GM18519 (cell line): Measurements from ENCODE around the gene SLC43A1.

Experiments used
- ATAC-seq: cut with Tn5 transposase; IDR thresholded peaks from one replicate; pipeline ENCODE4 v1.9.1; 2021; ENCODE audit warnings: mild to moderate bottlenecking, moderate library complexity; ENCODE audit not compliant: unreplicated experiment, low FRiP score

The SLC43A1 gene

DNA sequence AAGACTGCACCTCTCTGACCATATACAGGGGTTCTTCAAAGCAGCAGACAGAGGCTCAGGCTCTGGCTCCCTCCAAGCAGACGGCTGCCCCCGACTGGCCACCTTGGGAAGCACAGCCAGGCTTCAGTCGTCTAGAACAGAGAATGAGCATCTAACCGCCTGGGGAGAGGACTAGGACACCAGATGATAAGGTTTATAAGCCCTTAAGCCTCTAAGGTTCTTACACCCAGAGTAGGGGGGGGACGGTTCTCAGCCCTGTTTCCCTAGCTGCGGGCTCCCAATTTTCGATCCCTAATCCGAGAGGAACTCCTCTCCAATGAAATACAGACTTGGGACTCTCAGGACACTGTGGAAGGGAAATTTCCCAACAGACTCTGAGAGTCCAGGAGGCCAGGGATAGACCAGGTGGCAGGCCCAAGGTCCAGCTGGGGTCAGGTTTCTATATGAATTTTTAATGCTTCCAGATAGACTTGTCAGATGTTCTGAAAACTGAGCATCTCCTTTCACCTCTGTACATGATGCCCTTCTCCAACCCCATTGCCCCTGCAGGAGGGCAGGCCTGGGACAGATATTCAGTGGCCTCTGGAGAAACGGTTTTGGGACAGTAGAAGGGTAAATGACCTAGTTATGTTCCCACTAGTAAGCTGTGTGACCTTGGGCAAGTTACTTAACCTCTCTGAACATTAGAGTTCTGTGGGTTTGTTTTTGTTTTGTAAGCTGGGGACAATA lies 34.9 kb downstream of the SLC43A1 start:
- ATAC-seq: no peak

DNA sequence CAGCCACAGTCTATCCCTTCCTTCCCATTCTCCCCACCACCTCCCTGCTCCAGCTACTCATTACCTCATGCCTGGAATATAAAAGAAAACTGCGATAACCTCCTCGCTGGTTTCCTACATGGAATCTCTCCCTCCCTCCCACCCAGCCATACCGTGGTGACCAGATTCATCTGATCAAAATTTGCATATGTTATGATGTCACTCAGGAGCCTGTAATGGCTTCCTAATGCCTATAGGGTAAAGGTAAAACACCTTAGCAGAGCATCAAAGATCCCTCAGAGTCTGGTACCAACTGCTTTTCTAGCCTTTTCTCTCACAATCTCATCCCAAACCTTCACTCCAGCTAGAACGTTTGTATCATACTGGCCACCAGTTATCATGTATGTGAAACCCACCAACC lies 35.6 kb downstream of the SLC43A1 start:
- no peak for ATAC-seq

DNA sequence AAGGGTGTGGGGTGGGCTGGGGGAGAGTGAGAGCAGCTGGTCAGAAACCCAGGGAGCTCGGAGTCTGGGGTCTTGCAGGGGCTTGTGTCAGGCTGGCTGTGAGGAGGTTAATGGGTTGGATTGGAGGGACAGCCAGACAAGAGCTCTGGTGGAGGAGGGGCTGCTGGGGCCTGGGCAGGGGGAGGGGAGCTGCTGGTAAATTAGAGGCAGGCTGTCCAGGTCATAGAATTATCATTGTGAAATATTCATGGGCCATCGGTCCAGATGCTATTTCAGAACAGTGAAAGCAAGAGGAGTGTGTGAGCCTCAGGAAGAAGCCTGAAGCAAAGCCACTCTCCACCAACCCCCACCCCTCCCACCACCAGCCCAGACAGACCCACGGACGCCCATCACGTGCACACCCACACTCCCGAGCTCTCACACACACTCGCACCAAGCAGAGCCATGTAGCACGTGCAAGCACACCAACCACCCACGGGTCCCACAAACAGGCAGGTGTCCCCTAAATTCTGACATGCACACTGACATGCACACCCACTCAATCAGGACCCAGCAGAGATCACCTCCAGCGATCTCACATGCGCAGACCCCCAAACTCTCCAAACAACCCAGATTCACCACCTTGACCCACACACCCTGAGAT lies 36.4 kb downstream of the SLC43A1 start:
- ATAC-seq: no peak

GRCh38 chr11:57477507-57478189 lies 37.9 kb downstream of the SLC43A1 start:
- ATAC-seq: no peak

GRCh38 chr11:57476757-57477506 lies 38.6 kb downstream of the SLC43A1 start:
- ATAC-seq: peak; percentile 39

DNA sequence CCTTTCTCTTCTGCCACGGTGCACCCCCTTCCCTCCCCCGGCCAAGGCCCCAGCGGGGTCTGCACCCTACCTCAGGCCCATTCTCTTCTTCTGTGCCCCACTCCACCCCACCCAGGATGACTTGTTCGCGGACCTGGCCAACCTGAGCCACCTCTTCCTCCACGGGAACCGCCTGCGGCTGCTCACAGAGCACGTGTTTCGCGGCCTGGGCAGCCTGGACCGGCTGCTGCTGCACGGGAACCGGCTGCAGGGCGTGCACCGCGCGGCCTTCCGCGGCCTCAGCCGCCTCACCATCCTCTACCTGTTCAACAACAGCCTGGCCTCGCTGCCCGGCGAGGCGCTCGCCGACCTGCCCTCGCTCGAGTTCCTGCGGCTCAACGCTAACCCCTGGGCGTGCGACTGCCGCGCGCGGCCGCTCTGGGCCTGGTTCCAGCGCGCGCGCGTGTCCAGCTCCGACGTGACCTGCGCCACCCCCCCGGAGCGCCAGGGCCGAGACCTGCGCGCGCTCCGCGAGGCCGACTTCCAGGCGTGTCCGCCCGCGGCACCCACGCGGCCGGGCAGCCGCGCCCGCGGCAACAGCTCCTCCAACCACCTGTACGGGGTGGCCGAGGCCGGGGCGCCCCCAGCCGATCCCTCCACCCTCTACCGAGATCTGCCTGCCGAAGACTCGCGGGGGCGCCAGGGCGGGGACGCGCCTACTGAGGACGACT lies 39.3 kb downstream of the SLC43A1 start:
- ATAC-seq: peak; percentile 23

DNA sequence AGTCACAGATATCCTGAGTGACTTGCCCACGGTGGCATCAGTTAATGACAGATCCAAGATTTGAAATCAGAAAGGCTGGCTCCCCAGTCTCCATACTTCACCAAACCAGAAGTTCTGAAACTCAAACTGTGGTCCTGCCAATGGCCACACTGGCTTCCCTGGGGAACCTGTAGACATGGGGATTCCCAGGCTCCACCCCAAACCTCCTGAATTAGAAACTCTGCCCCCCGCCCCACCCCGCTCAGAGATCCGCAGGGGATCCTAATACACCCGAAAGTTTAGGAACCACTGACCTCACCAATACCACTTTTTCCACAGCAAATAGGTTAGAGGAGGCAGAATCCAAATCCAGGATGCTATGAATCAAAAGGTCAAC lies 39.8 kb downstream of the SLC43A1 start:
- ATAC-seq: no peak

- ATAC-seq: no peak
Observed at GRCh38 chr11:57475191-57475590, 40.3 kb downstream of the SLC43A1 start.

DNA sequence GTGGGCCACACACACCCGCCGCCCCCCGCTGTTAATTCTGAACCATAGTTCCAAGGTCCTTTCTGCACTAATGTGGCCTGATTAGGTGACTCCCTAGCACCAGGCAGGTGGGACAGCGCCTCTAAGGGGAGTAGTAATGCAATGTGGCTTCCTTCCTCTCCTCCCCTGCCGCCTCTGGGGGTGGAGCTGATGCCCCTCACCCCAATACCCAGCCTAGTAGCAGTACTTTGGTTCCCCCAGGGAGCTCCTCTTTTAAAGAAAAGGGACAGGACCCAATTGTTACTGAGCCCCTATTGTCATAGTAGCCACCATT lies 40.7 kb downstream of the SLC43A1 start:
- ATAC-seq: no peak

GRCh38 chr11:57474017-57474802 lies 41.3 kb downstream of the SLC43A1 start:
- ATAC-seq: no peak

- no peak for ATAC-seq
Observed at GRCh38 chr11:57473285-57473841, 42.1 kb downstream of the SLC43A1 start.

DNA sequence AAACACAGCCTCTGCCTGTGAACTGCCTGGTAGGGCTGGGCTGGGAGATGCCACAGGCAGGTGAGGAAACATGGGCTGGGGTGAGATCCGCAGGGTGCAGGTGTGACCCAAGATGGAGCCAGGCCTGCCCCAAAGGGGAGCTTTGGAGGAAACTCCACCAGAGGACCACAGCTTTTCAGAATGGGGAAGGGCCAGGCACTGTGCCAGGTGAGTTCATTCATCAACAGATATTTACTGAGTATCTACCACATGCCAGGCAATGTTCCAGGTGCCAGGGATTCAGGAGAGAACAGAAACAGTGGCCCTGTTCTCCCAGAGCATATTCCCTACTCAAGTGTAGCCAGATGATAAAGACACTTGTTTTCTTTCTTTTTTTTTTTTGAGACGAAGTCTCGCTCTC lies 44.0 kb downstream of the SLC43A1 start:
- ATAC-seq: no peak

- no peak for ATAC-seq
Observed at GRCh38 chr11:57469268-57469667, 46.2 kb downstream of the SLC43A1 start.

- no peak for ATAC-seq
Observed at GRCh38 chr11:57468276-57468675, 47.2 kb downstream of the SLC43A1 start.

DNA sequence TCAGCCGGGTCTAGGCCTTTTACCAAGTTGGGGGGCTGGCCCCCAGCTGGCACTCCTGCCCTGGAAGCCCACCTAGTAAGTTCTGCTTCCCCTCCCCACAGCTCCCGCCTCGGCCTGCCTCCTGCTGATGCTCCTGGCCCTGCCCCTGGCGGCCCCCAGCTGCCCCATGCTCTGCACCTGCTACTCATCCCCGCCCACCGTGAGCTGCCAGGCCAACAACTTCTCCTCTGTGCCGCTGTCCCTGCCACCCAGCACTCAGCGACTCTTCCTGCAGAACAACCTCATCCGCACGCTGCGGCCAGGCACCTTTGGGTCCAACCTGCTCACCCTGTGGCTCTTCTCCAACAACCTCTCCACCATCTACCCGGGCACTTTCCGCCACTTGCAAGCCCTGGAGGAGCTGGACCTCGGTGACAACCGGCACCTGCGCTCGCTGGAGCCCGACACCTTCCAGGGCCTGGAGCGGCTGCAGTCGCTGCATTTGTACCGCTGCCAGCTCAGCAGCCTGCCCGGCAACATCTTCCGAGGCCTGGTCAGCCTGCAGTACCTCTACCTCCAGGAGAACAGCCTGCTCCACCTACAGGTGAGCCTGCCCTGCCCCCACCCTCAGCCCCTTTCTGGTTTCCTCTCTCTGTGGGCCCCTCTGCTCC lies 47.9 kb downstream of the SLC43A1 start:
- ATAC-seq: no peak

DNA sequence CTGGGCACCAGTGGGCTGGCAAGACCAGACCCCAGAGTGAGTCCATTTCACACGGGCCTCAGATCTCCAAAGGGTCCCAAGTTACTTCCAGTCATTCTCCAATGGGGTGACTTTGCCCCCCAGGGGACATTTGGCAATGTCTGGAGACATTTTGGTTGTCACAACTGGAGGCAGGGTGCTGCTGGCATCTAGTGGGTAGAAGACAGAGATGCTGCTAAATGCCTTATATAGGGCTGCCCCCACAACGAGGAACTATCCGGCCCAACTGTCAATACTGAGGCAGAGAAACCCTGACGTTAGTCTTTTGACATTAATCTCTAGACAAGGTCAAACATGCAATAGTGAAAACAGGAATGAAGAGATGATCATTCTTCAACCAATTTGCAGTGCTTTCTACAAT lies 48.8 kb downstream of the SLC43A1 start:
- ATAC-seq: no peak

- no peak for ATAC-seq
Observed at GRCh38 chr11:57464539-57465181, 50.8 kb downstream of the SLC43A1 start.

- ATAC-seq: no peak
Observed at GRCh38 chr11:57463671-57464538, 51.6 kb downstream of the SLC43A1 start.
